ENCODE measurements around the gene DNMT1. TPM values are rescaled to one million over a fixed set of nuclear protein-coding genes. Genes with fewer than 3 reads are reported as not detected.

Gene DNMT1
- total RNA-seq, 1 experiment from 2014 or later, result 168 TPM

- in situ Hi-C loops (cut with HindIII; ENCODE audit: low pct_unique_long_range_greater_than_20kb, low sequenced_read_pairs), result no loop called here
- TF ChIP-seq SIN3A (IDR thresholded peaks at IDR 0.05; ENCODE audit: borderline replicate concordance, insufficient read depth, low read depth, low read length), result no peak
- no peak for TF ChIP-seq CTCF (IDR thresholded peaks at IDR 0.05)
- TF ChIP-seq, protein P1, sequence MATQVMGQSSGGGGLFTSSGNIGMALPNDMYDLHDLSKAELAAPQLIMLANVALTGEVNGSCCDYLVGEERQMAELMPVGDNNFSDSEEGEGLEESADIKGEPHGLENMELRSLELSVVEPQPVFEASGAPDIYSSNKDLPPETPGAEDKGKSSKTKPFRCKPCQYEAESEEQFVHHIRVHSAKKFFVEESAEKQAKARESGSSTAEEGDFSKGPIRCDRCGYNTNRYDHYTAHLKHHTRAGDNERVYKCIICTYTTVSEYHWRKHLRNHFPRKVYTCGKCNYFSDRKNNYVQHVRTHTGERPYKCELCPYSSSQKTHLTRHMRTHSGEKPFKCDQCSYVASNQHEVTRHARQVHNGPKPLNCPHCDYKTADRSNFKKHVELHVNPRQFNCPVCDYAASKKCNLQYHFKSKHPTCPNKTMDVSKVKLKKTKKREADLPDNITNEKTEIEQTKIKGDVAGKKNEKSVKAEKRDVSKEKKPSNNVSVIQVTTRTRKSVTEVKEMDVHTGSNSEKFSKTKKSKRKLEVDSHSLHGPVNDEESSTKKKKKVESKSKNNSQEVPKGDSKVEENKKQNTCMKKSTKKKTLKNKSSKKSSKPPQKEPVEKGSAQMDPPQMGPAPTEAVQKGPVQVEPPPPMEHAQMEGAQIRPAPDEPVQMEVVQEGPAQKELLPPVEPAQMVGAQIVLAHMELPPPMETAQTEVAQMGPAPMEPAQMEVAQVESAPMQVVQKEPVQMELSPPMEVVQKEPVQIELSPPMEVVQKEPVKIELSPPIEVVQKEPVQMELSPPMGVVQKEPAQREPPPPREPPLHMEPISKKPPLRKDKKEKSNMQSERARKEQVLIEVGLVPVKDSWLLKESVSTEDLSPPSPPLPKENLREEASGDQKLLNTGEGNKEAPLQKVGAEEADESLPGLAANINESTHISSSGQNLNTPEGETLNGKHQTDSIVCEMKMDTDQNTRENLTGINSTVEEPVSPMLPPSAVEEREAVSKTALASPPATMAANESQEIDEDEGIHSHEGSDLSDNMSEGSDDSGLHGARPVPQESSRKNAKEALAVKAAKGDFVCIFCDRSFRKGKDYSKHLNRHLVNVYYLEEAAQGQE (IDR thresholded peaks at IDR 0.05; ENCODE audit: insufficient read depth in 1 of 2, low read depth in 2 of 2, low read length in 1 of 2), result no peak
- no peak for TF ChIP-seq TCF7L2 (IDR thresholded peaks at IDR 0.05; ENCODE audit: low read depth, low read length)
- TF ChIP-seq POLR2AphosphoS5 (IDR thresholded peaks at IDR 0.05; ENCODE audit: low read depth, low read length), result no peak
Observed at GRCh38 chr19:10146142-10146541, 48.6 kb downstream of the DNMT1 start.

DNA sequence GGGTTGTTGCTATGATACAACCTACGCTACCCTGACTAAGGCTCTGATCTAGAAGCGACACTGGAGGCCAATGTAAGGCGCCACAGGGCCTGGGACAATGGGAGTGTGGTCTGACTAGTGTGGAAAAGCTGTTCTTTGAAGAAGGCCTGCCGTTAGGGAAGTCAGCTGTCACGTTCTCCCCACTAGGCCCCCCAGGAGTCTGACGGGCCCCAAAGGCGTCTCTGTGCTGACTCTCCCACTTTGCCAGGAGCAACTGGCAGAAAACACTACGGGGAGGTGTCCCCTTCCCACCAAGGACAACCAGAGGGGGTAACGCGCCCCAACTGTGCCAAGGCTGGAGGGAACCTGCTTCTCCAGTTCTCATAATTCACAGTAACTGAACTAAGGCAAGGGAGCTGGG is 49.7 kb downstream of the DNMT1 start:
- CTCF ChIA-PET, result no interaction called here
- BruUV-seq (replicated peaks), result no TSS peak
- intact Hi-C loops (cut with micrococcal nuclease; ENCODE audit: unreplicated experiment), result no loop called here

More at GRCh38 chr19:10146142-10146541, 48.6 kb downstream of the DNMT1 start:
- BruUV-seq (replicated peaks), result no TSS peak
- POLR2A ChIA-PET, result no interaction called here
- DNase-seq (ENCODE audit: low read depth, low spot score) (no peak), ATAC-seq (no peak)
- Histone ChIP-seq H3K4me1 (ENCODE audit: control insufficient read depth, insufficient read depth, low read length) (no peaks in the 10 kb centered on the region), H3K9me3 (ENCODE audit: control insufficient read depth, insufficient read depth, low read depth, low read length) (no peaks in the 10 kb centered on the region), H3K36me3 (ENCODE audit: control insufficient read depth, insufficient read depth, low read length) (peaks cover 7% of the 10 kb centered on the region; the same call in 1 of the 2 replicates), H3K27me3 (ENCODE audit: control insufficient read depth, insufficient read depth, low read length) (no peaks in the 10 kb centered on the region), H3K4me3 (ENCODE audit: low read depth in 2 of 2, low read length in 2 of 2) (no peak overlapping the region), H3K27ac (ENCODE audit: low read length) (no peak overlapping the region)
- intact Hi-C loops (cut with micrococcal nuclease; ENCODE audit: unreplicated experiment), result no loop called here
- CTCF ChIA-PET, result no interaction called here

More for the DNA sequence above, 49.7 kb downstream of the DNMT1 start:
- Histone ChIP-seq H3K9me3 (ENCODE audit: control insufficient read depth, insufficient read depth, low read depth, low read length) (no peaks in the 10 kb centered on the region), H3K27ac (ENCODE audit: low read length) (no peak overlapping the region), H3K27me3 (ENCODE audit: control insufficient read depth, insufficient read depth, low read length) (no peaks in the 10 kb centered on the region), H3K4me3 (ENCODE audit: low read depth in 2 of 2, low read length in 2 of 2) (no peak overlapping the region), H3K4me1 (ENCODE audit: control insufficient read depth, insufficient read depth, low read length) (no peaks in the 10 kb centered on the region), H3K36me3 (ENCODE audit: control insufficient read depth, insufficient read depth, low read length) (peaks cover 7% of the 10 kb centered on the region; the same call in 1 of the 2 replicates)
- DNase-seq (ENCODE audit: low read depth, low spot score) (no peak), ATAC-seq (no peak)
- in situ Hi-C loops (cut with HindIII; ENCODE audit: low pct_unique_long_range_greater_than_20kb, low sequenced_read_pairs), result no loop called here
- POLR2A ChIA-PET, result no interaction called here
- TF ChIP-seq POLR2AphosphoS5 (IDR thresholded peaks at IDR 0.05; ENCODE audit: low read depth, low read length), result no peak
- no peak for TF ChIP-seq CTCF (IDR thresholded peaks at IDR 0.05)
- TF ChIP-seq, protein P1 (IDR thresholded peaks at IDR 0.05; ENCODE audit: insufficient read depth in 1 of 2, low read depth in 2 of 2, low read length in 1 of 2), result no peak
- TF ChIP-seq SIN3A (IDR thresholded peaks at IDR 0.05; ENCODE audit: borderline replicate concordance, insufficient read depth, low read depth, low read length), result no peak
- TF ChIP-seq TCF7L2 (IDR thresholded peaks at IDR 0.05; ENCODE audit: low read depth, low read length), result no peak
